Measurements from ENCODE around the gene TTI1.

Gene TTI1

DNA sequence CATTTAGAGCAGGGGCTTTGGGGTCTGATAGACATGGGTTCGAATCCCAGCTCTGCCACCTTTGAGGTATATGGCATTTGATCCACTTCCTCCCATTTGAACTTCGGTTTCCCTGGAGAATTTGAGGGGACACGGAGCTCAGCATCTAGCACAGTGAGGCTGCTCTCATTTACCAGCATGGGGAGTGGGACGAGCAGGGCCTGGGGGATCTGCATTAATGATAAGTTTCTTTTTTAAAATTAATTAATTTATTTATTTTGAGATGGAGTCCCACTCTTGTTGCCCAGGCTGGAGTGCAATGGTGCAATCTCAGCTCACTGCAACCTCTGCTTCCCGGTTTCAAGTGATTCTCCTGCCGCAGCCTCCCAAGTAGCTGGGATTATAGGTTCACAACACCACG, 77.7 kb downstream of the TTI1 start:
- DNase-seq (ENCODE audit: extremely low spot score): no peak
- TF ChIP-seq ZNF384 (IDR thresholded peaks at IDR 0.05) (no peak), FOXA1 (IDR thresholded peaks at IDR 0.05) (no peak), FOXM1 (IDR thresholded peaks at IDR 0.05; ENCODE audit: borderline replicate concordance) (no peak), NFRKB (IDR thresholded peaks at IDR 0.05) (no peak), ARNT (IDR thresholded peaks at IDR 0.05) (no peak), CTBP1 (IDR thresholded peaks at IDR 0.05; ENCODE audit: borderline replicate concordance) (no peak), BHLHE40 (IDR thresholded peaks at IDR 0.05; ENCODE audit: borderline replicate concordance) (no peak), HDGF (IDR thresholded peaks at IDR 0.05; ENCODE audit: borderline replicate concordance) (no peak), PKNOX1 (IDR thresholded peaks at IDR 0.05) (no peak), SP1 (IDR thresholded peaks at IDR 0.05) (no peak), ELF4 (IDR thresholded peaks at IDR 0.05) (no peak), LEF1 (IDR thresholded peaks at IDR 0.05; ENCODE audit: borderline replicate concordance) (no peak), L3MBTL2 (conservative IDR thresholded peaks at IDR 0.05) (no peak), FOXK2 (IDR thresholded peaks at IDR 0.05) (no peak), TARDBP (IDR thresholded peaks at IDR 0.05) (no peak), SUZ12 (IDR thresholded peaks at IDR 0.05) (no peak)
- ChIA-PET POLR2A (no interaction called here), CTCF (interaction anchor here (0.8 kb wide), 1 partner anchor 391 kb away, joined by 3 read pairs; no protein-coding TSS in a partner anchor)

- CTCF ChIA-PET: no interaction called here
- DNase-seq (ENCODE audit: extremely low spot score): no peak
- TF ChIP-seq PKNOX1 (IDR thresholded peaks at IDR 0.05) (no peak), SUZ12 (IDR thresholded peaks at IDR 0.05) (no peak), BHLHE40 (IDR thresholded peaks at IDR 0.05; ENCODE audit: borderline replicate concordance) (no peak), LEF1 (IDR thresholded peaks at IDR 0.05; ENCODE audit: borderline replicate concordance) (no peak), FOXM1 (IDR thresholded peaks at IDR 0.05; ENCODE audit: borderline replicate concordance) (no peak), ELF4 (IDR thresholded peaks at IDR 0.05) (no peak), NFRKB (IDR thresholded peaks at IDR 0.05) (no peak), ARNT (IDR thresholded peaks at IDR 0.05) (no peak), CTBP1 (IDR thresholded peaks at IDR 0.05; ENCODE audit: borderline replicate concordance) (no peak), SP1 (IDR thresholded peaks at IDR 0.05) (no peak), FOXK2 (IDR thresholded peaks at IDR 0.05) (no peak), ZNF384 (IDR thresholded peaks at IDR 0.05) (no peak), TARDBP (IDR thresholded peaks at IDR 0.05) (no peak)
- POLR2A ChIA-PET: no interaction called here
Observed at GRCh38 chr20:37954626-37955025, 78.6 kb downstream of the TTI1 start.

DNA sequence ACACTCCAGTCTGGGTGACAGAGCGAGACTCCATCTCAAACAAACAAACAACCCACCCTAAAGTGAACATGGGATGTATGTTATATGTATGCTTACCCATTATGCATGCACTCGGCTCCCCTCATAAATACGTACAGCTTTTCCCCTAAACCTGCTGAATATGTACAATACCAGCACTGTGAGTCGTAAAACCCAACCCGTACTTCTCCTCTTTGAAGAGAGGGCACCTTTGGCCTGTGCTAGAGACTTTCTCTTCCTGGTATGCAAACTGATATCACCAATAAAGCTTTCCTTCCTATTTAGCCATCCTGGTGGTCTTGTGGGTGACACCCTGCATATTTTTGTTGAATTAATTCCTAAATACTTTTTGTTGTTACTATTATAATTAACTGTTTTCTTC, 79.1 kb downstream of the TTI1 start:
- TF ChIP-seq L3MBTL2 (conservative IDR thresholded peaks at IDR 0.05) (no peak), FOXK2 (IDR thresholded peaks at IDR 0.05) (no peak), PKNOX1 (IDR thresholded peaks at IDR 0.05) (no peak), FOXA1 (IDR thresholded peaks at IDR 0.05) (no peak), NFRKB (IDR thresholded peaks at IDR 0.05) (no peak), ZNF384 (IDR thresholded peaks at IDR 0.05) (no peak), ELF4 (IDR thresholded peaks at IDR 0.05) (no peak), TARDBP (IDR thresholded peaks at IDR 0.05) (no peak), BHLHE40 (IDR thresholded peaks at IDR 0.05; ENCODE audit: borderline replicate concordance) (no peak), SUZ12 (IDR thresholded peaks at IDR 0.05) (no peak), LEF1 (IDR thresholded peaks at IDR 0.05; ENCODE audit: borderline replicate concordance) (no peak), FOXM1 (IDR thresholded peaks at IDR 0.05; ENCODE audit: borderline replicate concordance) (no peak), SP1 (IDR thresholded peaks at IDR 0.05) (no peak)
- POLR2A ChIA-PET: no interaction called here
- no peak for DNase-seq (ENCODE audit: extremely low spot score)
- CTCF ChIA-PET: no interaction called here

GRCh38 chr20:37948956-37949355, 84.3 kb downstream of the TTI1 start:
- ChIA-PET CTCF (no interaction called here), POLR2A (no interaction called here)
- DNase-seq (ENCODE audit: extremely low spot score): no peak
- TF ChIP-seq HDGF (IDR thresholded peaks at IDR 0.05; ENCODE audit: borderline replicate concordance) (no peak), SP1 (IDR thresholded peaks at IDR 0.05) (no peak), CTBP1 (IDR thresholded peaks at IDR 0.05; ENCODE audit: borderline replicate concordance) (no peak), TARDBP (IDR thresholded peaks at IDR 0.05) (no peak), FOXM1 (IDR thresholded peaks at IDR 0.05; ENCODE audit: borderline replicate concordance) (no peak), ZNF384 (IDR thresholded peaks at IDR 0.05) (no peak), L3MBTL2 (conservative IDR thresholded peaks at IDR 0.05) (no peak), FOXA1 (IDR thresholded peaks at IDR 0.05) (no peak), FOXK2 (IDR thresholded peaks at IDR 0.05) (no peak), ARNT (IDR thresholded peaks at IDR 0.05) (no peak), SUZ12 (IDR thresholded peaks at IDR 0.05) (no peak), ELF4 (IDR thresholded peaks at IDR 0.05) (no peak), PKNOX1 (IDR thresholded peaks at IDR 0.05) (no peak), LEF1 (IDR thresholded peaks at IDR 0.05; ENCODE audit: borderline replicate concordance) (no peak), BHLHE40 (IDR thresholded peaks at IDR 0.05; ENCODE audit: borderline replicate concordance) (no peak)

DNA sequence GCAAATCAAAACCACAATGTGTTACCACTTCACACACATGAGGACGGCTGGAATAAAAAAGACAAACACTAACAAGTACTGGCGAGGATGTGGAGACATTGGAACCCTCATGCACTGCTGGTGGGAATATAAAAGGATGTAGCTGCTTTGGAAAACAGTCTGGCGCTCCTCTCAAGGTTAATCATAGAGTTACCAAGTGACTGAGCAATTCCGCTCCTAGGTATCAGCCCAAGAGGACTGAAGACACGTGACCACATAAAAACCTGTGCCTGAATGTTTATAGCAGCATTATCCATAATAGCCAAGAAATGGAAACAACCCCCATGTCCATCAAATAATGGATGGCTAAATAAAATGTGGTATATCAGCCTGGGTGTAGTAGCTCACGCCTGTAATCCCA, 85.3 kb downstream of the TTI1 start:
- DNase-seq (ENCODE audit: extremely low spot score): no peak
- CTCF ChIA-PET: no interaction called here
- TF ChIP-seq ARNT (IDR thresholded peaks at IDR 0.05) (no peak), FOXM1 (IDR thresholded peaks at IDR 0.05; ENCODE audit: borderline replicate concordance) (no peak), SP1 (IDR thresholded peaks at IDR 0.05) (no peak), FOXA1 (IDR thresholded peaks at IDR 0.05) (no peak), ZNF384 (IDR thresholded peaks at IDR 0.05) (no peak), L3MBTL2 (conservative IDR thresholded peaks at IDR 0.05) (no peak), NFRKB (IDR thresholded peaks at IDR 0.05) (no peak), FOXK2 (IDR thresholded peaks at IDR 0.05) (no peak), SUZ12 (IDR thresholded peaks at IDR 0.05) (no peak), ELF4 (IDR thresholded peaks at IDR 0.05) (no peak)
- POLR2A ChIA-PET: no interaction called here

Data from HEK293T (cell line).